Measurements from ENCODE around the gene COL26A1. TPM values are rescaled to one million over a fixed set of nuclear protein-coding genes. Genes with fewer than 3 reads are reported as not detected.
A peak's percentile ranks its signal among the peaks of the same experiment; 100 is the strongest.
"Not testable (repeated sequence)": the region's sequence is repeated elsewhere in the genome, so short reads cannot be mapped to it uniquely, and the experiment has no call there.

Gene COL26A1
- total and polyA plus RNA-seq, 2 experiments from 2014 or later = 11.6 to 19.1 TPM

DNA sequence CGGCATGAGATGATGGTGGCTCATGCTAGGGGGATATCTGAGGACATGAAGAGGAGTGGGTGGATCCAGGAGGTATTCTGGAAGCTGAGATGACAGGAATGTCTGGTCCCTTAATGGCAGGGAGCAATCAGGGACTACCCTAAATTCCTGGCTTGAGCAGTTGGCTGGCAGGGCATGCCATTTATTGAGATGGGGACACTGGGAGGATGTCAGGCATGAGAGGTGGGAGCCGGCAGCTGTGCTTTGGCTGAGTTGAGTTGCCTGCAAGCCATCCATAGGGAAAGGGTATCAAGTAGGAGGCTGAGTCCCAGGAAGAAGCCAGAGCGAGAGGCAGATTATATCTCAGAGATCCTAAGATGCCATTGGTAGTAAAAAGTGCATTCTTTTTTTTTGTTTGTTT, 69.6 kb downstream of the COL26A1 start:
- no peak overlapping the region for H3K27ac ChIP-seq
- peaks cover 7% of the 10 kb centered on the region for H3K4me1 ChIP-seq (ENCODE audit: insufficient read depth)
- H3K36me3 ChIP-seq (replicated peaks; ENCODE audit: insufficient read depth, low read depth) = no peaks in the 10 kb centered on the region
- no peak overlapping the region for H3K4me2 ChIP-seq
- no peaks in the 10 kb centered on the region for H3K9me2 ChIP-seq (replicated peaks; ENCODE audit: insufficient read depth)
- H3K4me3 ChIP-seq = no peak overlapping the region
- DNase-seq (ENCODE audit: low spot score) = no peak
- WGBS (ENCODE audit: low lambda C conversion rate, missing lambda C conversion rate) = 91% methylated on average over 3 of the region's 3 CpGs
- no peaks in the 10 kb centered on the region for H3K27me3 ChIP-seq
- no peak for TF ChIP-seq EZH2phosphoT487 (IDR thresholded peaks at IDR 0.05; ENCODE audit: low read depth, severe bottlenecking, unreplicated experiment)
- no peak for TF ChIP-seq EZH2 (IDR thresholded peaks at IDR 0.05; ENCODE audit: borderline replicate concordance)
- TF ChIP-seq, protein P1, sequence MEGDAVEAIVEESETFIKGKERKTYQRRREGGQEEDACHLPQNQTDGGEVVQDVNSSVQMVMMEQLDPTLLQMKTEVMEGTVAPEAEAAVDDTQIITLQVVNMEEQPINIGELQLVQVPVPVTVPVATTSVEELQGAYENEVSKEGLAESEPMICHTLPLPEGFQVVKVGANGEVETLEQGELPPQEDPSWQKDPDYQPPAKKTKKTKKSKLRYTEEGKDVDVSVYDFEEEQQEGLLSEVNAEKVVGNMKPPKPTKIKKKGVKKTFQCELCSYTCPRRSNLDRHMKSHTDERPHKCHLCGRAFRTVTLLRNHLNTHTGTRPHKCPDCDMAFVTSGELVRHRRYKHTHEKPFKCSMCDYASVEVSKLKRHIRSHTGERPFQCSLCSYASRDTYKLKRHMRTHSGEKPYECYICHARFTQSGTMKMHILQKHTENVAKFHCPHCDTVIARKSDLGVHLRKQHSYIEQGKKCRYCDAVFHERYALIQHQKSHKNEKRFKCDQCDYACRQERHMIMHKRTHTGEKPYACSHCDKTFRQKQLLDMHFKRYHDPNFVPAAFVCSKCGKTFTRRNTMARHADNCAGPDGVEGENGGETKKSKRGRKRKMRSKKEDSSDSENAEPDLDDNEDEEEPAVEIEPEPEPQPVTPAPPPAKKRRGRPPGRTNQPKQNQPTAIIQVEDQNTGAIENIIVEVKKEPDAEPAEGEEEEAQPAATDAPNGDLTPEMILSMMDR (IDR thresholded peaks at IDR 0.05; ENCODE audit: poor library complexity) = no peak
- H4K20me1 ChIP-seq (ENCODE audit: insufficient read depth, poor library complexity, severe bottlenecking) = no peaks in the 10 kb centered on the region
- H2AFZ ChIP-seq = no peak overlapping the region
- no peaks in the 10 kb centered on the region for H3K79me2 ChIP-seq
- no peaks in the 10 kb centered on the region for H3K9me3 ChIP-seq (ENCODE audit: low read depth)

DNA sequence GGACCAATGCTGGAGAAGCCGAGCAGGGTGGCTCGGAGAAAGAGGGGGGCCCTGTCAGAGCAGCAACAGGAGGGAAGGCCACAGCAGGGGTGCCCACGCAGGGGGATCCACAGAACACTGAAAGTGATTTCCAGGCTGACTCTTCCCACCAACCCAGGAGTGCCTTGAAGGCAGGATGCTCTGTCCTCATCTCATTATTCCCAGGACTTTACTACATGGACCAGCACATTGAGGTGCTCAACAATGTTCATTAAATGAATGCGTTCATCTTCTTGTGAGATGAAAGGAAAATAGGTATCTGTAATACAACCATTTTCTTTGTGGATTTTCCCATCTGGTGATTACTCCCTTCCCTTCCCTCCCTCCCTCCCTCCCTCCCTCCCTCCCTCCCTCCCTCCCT, 71.0 kb downstream of the COL26A1 start:
- Histone ChIP-seq H3K9me2 (replicated peaks; ENCODE audit: insufficient read depth) (no peaks in the 10 kb centered on the region), H4K20me1 (ENCODE audit: insufficient read depth, poor library complexity, severe bottlenecking) (no peaks in the 10 kb centered on the region), H3K4me3 (no peak overlapping the region), H3K9me3 (ENCODE audit: low read depth) (no peaks in the 10 kb centered on the region), H3K36me3 (replicated peaks; ENCODE audit: insufficient read depth, low read depth) (no peaks in the 10 kb centered on the region), H3K27me3 (no peaks in the 10 kb centered on the region), H3K4me1 (ENCODE audit: insufficient read depth) (peaks cover 7% of the 10 kb centered on the region), H3K4me2 (no peak overlapping the region), H2AFZ (no peak overlapping the region), H3K27ac (no peak overlapping the region), H3K79me2 (no peaks in the 10 kb centered on the region)
- 88% methylated on average over 4 of the region's 4 CpGs for WGBS (ENCODE audit: low lambda C conversion rate, missing lambda C conversion rate)
- TF ChIP-seq, protein P1 (IDR thresholded peaks at IDR 0.05; ENCODE audit: poor library complexity) = no peak
- TF ChIP-seq EZH2 (IDR thresholded peaks at IDR 0.05; ENCODE audit: borderline replicate concordance) (no peak), EZH2phosphoT487 (IDR thresholded peaks at IDR 0.05; ENCODE audit: low read depth, severe bottlenecking, unreplicated experiment) (no peak)
- DNase-seq (ENCODE audit: low spot score) = no peak

DNA sequence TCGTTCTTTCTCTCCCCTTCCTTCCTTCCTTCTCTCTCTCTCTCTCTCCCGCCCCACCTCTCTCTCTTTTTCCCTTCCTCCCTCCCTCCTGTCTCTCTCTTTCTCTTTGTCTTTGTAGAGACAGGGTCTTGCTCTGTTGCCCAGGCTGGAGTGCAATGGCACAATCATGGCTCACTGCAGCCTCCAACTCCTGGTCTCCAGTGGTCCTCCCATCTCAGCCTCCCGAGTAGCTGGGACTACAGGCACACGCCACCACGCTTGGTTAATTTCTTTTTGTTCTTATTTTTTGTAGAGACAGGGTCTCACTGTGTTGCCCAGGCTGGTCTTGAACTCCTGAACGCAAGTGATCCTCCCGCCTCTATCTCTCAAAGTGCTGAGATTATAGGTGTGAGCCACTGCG, 71.5 kb downstream of the COL26A1 start:
- H3K36me3 ChIP-seq (replicated peaks; ENCODE audit: insufficient read depth, low read depth); H3K4me1 ChIP-seq (ENCODE audit: insufficient read depth); H3K9me2 ChIP-seq (replicated peaks; ENCODE audit: insufficient read depth); H3K4me2 ChIP-seq; H2AFZ ChIP-seq; H3K27me3 ChIP-seq; H3K79me2 ChIP-seq; H3K4me3 ChIP-seq; H3K9me3 ChIP-seq (ENCODE audit: low read depth); H3K27ac ChIP-seq; H4K20me1 ChIP-seq (ENCODE audit: insufficient read depth, poor library complexity, severe bottlenecking); DNase-seq (ENCODE audit: low spot score): not testable (repeated sequence)
- 97% methylated on average over 6 of the region's 8 CpGs for WGBS (ENCODE audit: low lambda C conversion rate, missing lambda C conversion rate)

DNA sequence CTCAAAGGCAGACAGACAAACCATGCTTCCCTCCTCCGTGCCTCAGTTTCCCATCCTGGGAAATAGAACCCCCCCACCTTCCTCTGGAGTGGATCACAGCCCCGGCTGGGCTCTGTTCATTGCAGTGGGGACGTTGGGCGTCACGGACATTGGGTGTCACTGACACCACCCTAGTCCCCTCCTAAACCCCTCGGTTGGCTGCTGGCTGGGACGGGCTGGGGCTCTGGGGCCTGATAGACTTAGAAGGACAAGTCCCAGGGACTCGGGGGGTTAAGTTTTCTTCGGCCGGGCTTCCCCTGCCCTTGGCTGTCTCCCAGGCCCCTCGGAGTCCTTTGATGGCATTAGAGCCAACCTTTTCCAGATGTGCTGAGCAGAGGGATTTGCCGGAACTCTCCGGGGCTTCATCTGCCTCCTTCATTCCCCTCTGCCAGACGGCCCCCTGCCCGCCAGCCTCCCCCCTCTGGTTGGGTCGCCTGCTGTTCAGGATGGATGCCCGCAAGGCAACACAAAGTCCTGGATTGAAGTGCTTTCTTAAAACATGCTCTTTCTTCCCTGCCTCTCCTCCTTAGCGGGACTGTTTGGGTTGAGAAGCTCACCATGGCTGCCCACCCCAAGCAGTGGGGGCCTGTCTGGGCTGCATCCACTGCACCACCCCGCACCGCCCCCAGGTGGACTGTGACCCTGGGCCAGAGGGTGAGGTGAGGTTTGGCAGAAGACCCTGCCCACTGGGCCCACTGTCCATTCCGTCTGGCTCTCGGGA, 73.0 kb downstream of the COL26A1 start:
- Histone ChIP-seq H3K9me3 (ENCODE audit: low read depth) (no peaks in the 10 kb centered on the region), H3K9me2 (replicated peaks; ENCODE audit: insufficient read depth) (no peaks in the 10 kb centered on the region), H3K4me1 (ENCODE audit: insufficient read depth) (peaks cover 7% of the 10 kb centered on the region), H3K36me3 (replicated peaks; ENCODE audit: insufficient read depth, low read depth) (no peaks in the 10 kb centered on the region), H3K27me3 (no peaks in the 10 kb centered on the region), H3K79me2 (no peaks in the 10 kb centered on the region), H4K20me1 (ENCODE audit: insufficient read depth, poor library complexity, severe bottlenecking) (no peaks in the 10 kb centered on the region), H3K4me3 (no peak overlapping the region), H2AFZ (no peak overlapping the region), H3K27ac (peak overlapping the region; percentile 60), H3K4me2 (peak overlapping the region; percentile 62)
- 46% methylated on average over 22 of the region's 22 CpGs for WGBS (ENCODE audit: low lambda C conversion rate, missing lambda C conversion rate)
- no peak for TF ChIP-seq EZH2phosphoT487 (IDR thresholded peaks at IDR 0.05; ENCODE audit: low read depth, severe bottlenecking, unreplicated experiment)
- no peak for TF ChIP-seq EZH2 (IDR thresholded peaks at IDR 0.05; ENCODE audit: borderline replicate concordance)
- TF ChIP-seq, protein P1 (IDR thresholded peaks at IDR 0.05; ENCODE audit: poor library complexity) = no peak
- peak; percentile 33 for DNase-seq (ENCODE audit: low spot score)
